NCI-H524 (cell line): Measurements from ENCODE around the gene COX19.

Experiments used
- DNase-seq, 2 experiments: peaks; one replicate each; lab custom pipeline; 2025; lab: John Stamatoyannopoulos, UW

Gene COX19

GRCh38 chr7:978049-978346 lies 2.6 kb upstream of the COX19 start:
- DNase-seq = no peak

- DNase-seq = no peak
Observed at GRCh38 chr7:977326-978048, 2.1 kb upstream of the COX19 start.

- DNase-seq = no peak
Observed at GRCh38 chr7:976901-977325, 1.6 kb upstream of the COX19 start.

GRCh38 chr7:975702-976473 lies 539 bp upstream of the COX19 start:
- no peak for DNase-seq

- no peak for DNase-seq
Observed at GRCh38 chr7:974172-974571, 1.2 kb downstream of the COX19 start.

GRCh38 chr7:973312-973711 lies 2.0 kb downstream of the COX19 start:
- no peak for DNase-seq

- no peak for DNase-seq
Observed at GRCh38 chr7:972676-973309, 2.6 kb downstream of the COX19 start.

- no peak for DNase-seq
Observed at GRCh38 chr7:972110-972509, 3.2 kb downstream of the COX19 start.

GRCh38 chr7:970744-971143 lies 4.6 kb downstream of the COX19 start:
- no peak for DNase-seq

- no peak for DNase-seq
Observed at GRCh38 chr7:969403-969802, 5.9 kb downstream of the COX19 start.

GRCh38 chr7:968205-969105 lies 6.9 kb downstream of the COX19 start:
- DNase-seq = no peak

GRCh38 chr7:967361-968082 lies 7.8 kb downstream of the COX19 start:
- DNase-seq = no peak

GRCh38 chr7:966291-967069 lies 8.9 kb downstream of the COX19 start:
- DNase-seq = no peak

- no peak for DNase-seq
Observed at GRCh38 chr7:964401-965231, 10.7 kb downstream of the COX19 start.

GRCh38 chr7:963236-964078 lies 11.9 kb downstream of the COX19 start:
- DNase-seq = peak in 1 of 2 experiments; percentile 38

- no peak for DNase-seq
Observed at GRCh38 chr7:962401-963081, 12.8 kb downstream of the COX19 start.

GRCh38 chr7:961546-962400 lies 13.6 kb downstream of the COX19 start:
- no peak for DNase-seq
